SK-N-MC (cell line): Measurements from ENCODE around the gene TMCO4.

Experiments
- EZH2 ChIP-seq: fragments of 200-600 bp; sonication (generic); IDR thresholded peaks from one replicate; pipeline ENCODE4 v1.6.1; 2017; ENCODE audit warnings: antibody characterized with exemption
- FOXP2 ChIP-seq: optimal IDR thresholded peaks from 2 replicates; pipeline ENCODE3; 2011; ENCODE audit warnings: mild to moderate bottlenecking, moderate library complexity; ENCODE audit not compliant: insufficient read depth; ENCODE audit errors: extremely low read length, control extremely low read depth
- POLR2AphosphoS5 ChIP-seq: IDR thresholded peaks from 2 replicates; pipeline ENCODE4 v1.6.1; 2012; ENCODE audit warnings: mild to moderate bottlenecking, low read depth, low read length, borderline replicate concordance

- no peak for TF ChIP-seq EZH2
- no peak for TF ChIP-seq POLR2AphosphoS5
- TF ChIP-seq FOXP2 = no peak
Measured at GRCh38 chr1:19775317-19775716, 24.4 kb downstream of the TMCO4 start.
